GM06990 (cell line): Measurements from ENCODE around the gene SCAMP1.

Experiments used
- DNase-seq: peaks from one replicate; pipeline ENCODE4 v3.0.0-alpha.2; 2011; ENCODE audit not compliant: insufficient read length; ENCODE audit errors: extremely low read depth
- H3K27me3 ChIP-seq: replicated peaks from 2 replicates; pipeline ENCODE4 v1.6.0; 2011; ENCODE audit warnings: low read length; ENCODE audit not compliant: control insufficient read depth, insufficient read depth
- H3K36me3 ChIP-seq: 2 replicates; pipeline ENCODE4 v1.5.1; 2011; ENCODE audit warnings: low read length; ENCODE audit not compliant: control insufficient read depth, insufficient read depth
- H3K4me3 ChIP-seq: replicated peaks from 2 replicates; pipeline ENCODE4 v1.5.1; 2011; ENCODE audit warnings: low read depth, mild to moderate bottlenecking, control low read depth, low read length
- TF ChIP-seq, protein P1 (sequence below): IDR thresholded peaks from 2 replicates; pipeline ENCODE4 v1.5.1; 2011; ENCODE audit warnings: low read length, control low read depth, mild to moderate bottlenecking, inconsistent platforms; ENCODE audit not compliant: insufficient read depth, poor library complexity, severe bottlenecking

The SCAMP1 gene

DNA sequence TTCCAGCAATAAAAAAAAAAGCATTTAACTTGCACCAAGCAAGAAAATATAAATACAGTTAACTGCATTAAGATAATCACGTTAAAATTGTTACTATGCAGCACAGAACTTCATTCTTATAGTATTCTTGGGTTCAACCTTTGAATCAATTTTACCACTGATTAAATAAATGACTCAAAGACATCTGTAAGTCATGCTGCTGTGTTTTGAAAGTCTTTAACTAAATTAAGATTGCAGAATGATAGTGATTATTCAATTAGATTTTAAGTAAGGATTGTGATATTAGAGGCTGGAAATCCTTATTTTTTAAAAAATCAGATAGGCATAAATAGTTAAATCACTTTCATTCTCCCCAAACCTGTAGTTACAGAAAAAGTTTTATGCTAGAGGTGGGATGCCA, 116.4 kb downstream of the SCAMP1 start:
- TF ChIP-seq, protein P1, sequence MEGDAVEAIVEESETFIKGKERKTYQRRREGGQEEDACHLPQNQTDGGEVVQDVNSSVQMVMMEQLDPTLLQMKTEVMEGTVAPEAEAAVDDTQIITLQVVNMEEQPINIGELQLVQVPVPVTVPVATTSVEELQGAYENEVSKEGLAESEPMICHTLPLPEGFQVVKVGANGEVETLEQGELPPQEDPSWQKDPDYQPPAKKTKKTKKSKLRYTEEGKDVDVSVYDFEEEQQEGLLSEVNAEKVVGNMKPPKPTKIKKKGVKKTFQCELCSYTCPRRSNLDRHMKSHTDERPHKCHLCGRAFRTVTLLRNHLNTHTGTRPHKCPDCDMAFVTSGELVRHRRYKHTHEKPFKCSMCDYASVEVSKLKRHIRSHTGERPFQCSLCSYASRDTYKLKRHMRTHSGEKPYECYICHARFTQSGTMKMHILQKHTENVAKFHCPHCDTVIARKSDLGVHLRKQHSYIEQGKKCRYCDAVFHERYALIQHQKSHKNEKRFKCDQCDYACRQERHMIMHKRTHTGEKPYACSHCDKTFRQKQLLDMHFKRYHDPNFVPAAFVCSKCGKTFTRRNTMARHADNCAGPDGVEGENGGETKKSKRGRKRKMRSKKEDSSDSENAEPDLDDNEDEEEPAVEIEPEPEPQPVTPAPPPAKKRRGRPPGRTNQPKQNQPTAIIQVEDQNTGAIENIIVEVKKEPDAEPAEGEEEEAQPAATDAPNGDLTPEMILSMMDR: no peak
- H3K4me3 ChIP-seq: no peak overlapping the region
- no peaks in the 10 kb centered on the region for H3K36me3 ChIP-seq
- H3K27me3 ChIP-seq: no peaks in the 10 kb centered on the region
- DNase-seq: no peak

DNA sequence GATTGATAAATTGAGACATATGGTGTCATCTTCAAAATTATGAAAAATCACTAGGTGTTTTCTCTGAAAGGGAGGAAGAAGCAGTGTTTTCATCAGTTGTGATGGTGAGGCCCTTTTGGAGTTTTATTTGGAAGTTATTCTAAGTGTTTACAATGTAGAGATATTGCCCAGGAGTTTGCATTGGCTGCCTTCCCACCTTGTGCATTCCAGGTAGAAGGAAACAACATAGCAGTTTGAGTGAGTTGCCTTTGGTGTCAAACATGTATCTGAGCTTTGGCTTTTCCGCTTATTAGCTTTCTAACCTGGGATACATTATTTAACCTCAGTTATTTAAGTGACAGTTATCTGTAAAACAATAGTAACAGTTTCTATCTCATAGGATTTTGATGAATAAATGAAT, 122.5 kb downstream of the SCAMP1 start:
- DNase-seq: no peak
- TF ChIP-seq, protein P1: no peak
- H3K4me3 ChIP-seq: no peak overlapping the region
- H3K36me3 ChIP-seq: no peaks in the 10 kb centered on the region; the same call in 1 of the 2 replicates
- no peaks in the 10 kb centered on the region for H3K27me3 ChIP-seq

DNA sequence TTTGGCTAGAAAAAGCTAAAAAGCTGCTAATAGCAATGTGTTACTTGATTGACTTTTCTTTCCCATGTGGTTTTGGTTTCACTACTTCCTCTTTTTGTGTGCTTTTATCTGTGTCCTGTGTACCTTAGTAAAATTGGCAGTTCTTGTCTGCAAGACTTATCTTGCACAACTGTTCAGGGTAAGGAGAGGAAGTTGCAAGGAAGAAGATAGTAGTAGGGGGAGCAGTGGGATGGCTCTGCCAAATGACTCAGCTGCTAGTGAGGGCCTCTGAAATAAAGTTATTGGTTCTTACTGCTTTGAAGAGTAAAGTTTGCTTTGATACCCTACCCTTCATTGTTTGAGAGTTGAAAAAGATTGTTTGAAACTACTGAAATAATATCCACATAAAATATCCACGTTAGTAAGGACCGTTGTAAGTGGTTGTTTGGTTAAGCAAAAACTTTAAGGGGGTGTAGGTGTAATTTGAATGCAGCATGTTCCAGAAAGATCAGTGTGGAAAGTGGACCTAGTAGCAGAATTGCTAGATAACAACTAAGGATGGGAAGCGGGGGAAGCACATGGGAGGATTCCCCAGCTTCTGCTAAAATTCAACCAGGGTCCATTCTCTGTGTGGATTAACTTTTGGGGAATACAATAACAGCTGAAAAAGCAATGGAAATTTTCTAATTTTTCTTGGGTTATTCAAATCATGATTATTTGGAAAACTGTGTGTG, 123.5 kb downstream of the SCAMP1 start:
- peak; percentile 48 for DNase-seq
- H3K36me3 ChIP-seq: peaks cover 3% of the 10 kb centered on the region

DNA sequence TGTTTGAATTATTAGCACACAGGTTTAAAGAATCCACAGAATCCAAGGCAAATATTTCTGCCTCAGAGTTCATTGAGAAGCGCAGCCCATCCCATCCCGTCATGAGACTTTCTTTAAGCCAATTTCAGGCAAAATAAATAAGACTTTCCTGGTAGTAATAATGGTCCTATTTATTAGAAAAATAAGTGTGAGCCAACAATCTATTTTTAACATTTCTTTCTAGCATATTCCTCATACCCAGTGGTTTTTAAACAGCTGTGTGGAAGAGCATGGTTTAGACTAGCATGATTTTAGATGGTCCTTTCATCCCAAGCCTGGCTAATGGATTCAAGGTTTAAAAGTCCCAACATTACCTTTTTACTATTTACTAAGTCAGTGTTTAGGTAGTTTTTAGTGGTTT, 125.8 kb downstream of the SCAMP1 start:
- H3K4me3 ChIP-seq: no peak overlapping the region
- TF ChIP-seq, protein P1: no peak
- H3K36me3 ChIP-seq: peaks cover 3% of the 10 kb centered on the region

More for the DNA sequence above, 123.5 kb downstream of the SCAMP1 start:
- H3K27me3 ChIP-seq: no peaks in the 10 kb centered on the region
- H3K4me3 ChIP-seq: no peak overlapping the region
- TF ChIP-seq, protein P1: no peak

DNA sequence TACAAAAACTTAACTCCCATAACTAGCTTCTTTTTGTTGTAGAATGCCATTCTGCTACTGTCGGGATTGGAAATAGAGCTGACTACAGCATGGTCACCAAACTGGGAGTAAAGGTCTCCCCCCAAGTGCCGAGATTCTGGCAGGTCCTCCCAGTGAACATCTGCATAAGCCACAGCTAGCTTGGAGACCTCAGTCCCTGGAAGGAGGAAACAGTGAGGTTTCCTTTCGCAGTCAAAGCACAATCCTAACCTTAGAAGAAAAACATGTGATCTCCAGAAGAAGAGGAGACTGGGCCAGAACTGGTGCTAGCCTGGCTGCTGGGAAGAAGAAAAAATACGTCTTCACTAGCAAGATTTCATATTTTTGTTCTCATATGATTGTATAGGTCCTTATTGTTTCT, 127.4 kb downstream of the SCAMP1 start:
- DNase-seq: no peak
- TF ChIP-seq, protein P1: no peak
- H3K27me3 ChIP-seq: no peaks in the 10 kb centered on the region
- peaks cover 3% of the 10 kb centered on the region for H3K36me3 ChIP-seq
- H3K4me3 ChIP-seq: no peak overlapping the region

More for the DNA sequence above, 125.8 kb downstream of the SCAMP1 start:
- H3K27me3 ChIP-seq: no peaks in the 10 kb centered on the region
- DNase-seq: no peak
